CD4-positive, alpha-beta T cell treated with Interferon gamma for 1 hour (primary cell): ENCODE data around the gene TEN1.

Experiments
- DNase-seq: peaks from one replicate; pipeline ENCODE4 v3.0.0-alpha.2; 2020

TEN1 gene

GRCh38 chr17:76008208-76008607 is 29.2 kb downstream of the TEN1 start:
- no peak for DNase-seq

DNA sequence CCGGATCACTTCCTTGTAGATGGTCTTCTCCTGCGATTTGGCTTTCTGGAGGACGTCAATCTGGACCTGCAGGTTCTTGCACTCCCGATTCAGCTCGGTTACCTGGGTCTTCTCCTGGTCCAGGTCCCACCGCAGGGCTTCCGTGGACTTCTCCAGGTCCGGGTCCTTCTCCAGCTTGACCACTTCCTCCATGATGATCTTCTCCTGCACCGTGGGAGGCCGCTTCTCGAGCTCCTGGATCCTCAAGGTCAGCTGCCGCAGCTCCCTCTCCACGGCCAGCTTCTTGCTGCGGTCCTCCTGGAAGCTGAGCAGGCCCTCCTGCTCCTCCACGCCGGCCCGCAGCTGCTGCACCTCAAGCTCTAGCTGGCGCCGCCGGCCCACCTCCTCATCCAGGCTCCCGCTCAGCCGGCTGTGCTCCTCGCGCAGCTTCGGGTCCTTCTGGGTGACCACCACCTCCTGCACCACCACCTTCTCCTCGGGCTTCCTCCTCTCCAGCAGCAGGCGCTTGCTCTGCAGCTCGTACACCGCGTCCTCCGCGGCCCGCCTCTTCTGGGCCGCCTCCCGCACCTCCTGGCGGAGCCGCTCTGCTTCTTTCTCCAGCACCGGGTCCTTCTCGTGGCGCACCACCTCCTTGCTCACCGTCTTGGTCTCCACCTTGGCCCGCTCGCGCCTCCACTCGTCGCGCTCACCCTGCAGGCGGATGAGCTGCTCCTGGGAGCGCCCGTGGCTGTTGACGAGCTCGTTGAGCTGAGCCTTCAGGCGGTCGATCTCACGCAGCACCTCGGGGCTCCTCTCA is 29.8 kb downstream of the TEN1 start:
- DNase-seq, result no peak

DNA sequence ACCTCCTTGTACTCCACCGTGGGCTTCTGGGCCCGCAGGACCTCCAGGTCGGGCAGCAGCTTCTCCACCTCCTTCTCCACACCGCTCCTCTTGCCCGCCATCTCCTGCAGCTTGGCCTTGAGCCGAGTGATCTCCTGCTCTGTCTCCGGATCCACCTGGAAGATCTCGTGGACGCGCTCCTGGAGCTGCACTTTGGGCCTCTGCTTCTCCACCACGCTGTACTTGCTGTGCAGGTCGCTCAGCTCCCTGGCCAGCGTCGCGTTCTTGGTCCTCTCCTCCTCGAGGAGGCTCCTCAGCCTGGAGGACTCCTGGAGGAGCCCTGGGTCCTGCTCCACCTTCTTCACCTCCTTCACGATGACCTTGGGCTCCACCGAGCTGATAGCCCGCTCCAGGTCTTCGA is 30.4 kb downstream of the TEN1 start:
- no peak for DNase-seq

- DNase-seq, result no peak
Measured at GRCh38 chr17:76009969-76010661, 31.1 kb downstream of the TEN1 start.

DNA sequence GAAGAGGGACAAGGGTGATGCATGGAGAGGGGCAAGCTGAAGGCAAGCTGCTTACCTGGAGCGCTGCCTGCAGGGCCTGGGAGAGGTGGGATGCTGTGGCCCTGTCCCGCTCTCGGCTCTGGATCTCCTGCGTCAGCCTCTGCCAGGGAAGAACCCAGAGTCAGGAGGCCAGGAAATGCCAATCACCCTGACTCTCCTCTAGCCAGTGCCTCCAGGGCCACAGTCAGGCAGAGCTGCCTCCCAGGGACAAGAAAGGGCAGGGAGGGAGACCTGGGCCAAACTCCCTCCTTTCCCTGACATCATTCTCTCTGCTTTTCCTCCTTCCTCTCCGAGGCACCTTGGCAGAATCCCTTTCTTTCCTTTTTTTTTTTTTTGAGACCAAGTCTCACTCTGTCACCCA is 32.9 kb downstream of the TEN1 start:
- no peak for DNase-seq

- DNase-seq, result no peak
Measured at GRCh38 chr17:76013377-76013932, 34.4 kb downstream of the TEN1 start.

DNA sequence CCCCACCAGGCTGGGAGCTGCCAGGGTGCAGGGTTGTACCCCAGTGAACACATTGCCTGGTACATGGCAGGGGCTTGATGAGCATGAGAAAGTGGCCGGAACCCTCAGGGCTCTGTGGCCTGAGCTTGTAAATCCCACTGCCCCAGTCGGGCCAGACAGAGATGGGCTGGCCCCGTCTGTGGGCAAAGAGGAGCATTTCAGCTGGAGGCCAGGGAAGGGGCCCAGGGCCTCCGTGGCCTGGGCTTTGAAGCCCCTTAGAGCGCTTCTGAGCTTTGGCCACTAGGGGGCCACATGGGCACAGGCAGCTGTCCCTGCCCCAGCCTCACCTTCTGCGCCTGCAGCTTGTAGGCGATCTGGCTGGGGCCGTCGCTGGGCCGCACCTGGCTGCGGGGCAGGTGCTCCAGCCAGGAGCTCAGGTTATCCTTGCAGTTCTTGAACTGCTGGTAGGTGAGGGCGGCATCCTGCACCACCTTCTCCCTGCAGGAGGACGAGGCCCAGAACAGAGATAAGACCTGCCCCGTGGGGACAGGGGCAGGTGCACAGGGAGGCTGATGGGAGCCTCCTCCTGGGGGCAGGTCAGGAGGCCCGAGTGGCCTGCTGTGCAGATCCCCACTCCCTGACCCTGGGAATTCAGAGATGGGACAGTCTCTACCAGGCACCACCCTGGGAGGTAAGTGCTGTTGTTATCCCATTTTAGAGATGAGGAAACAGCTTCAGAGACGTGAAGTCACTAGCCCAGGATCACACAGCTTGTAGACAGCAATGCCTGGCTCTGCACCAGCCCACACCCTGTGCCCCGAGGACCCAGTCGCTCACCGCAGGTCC is 35.3 kb downstream of the TEN1 start:
- peak; percentile 73 for DNase-seq

GRCh38 chr17:76014925-76015261 is 35.9 kb downstream of the TEN1 start:
- no peak for DNase-seq

DNA sequence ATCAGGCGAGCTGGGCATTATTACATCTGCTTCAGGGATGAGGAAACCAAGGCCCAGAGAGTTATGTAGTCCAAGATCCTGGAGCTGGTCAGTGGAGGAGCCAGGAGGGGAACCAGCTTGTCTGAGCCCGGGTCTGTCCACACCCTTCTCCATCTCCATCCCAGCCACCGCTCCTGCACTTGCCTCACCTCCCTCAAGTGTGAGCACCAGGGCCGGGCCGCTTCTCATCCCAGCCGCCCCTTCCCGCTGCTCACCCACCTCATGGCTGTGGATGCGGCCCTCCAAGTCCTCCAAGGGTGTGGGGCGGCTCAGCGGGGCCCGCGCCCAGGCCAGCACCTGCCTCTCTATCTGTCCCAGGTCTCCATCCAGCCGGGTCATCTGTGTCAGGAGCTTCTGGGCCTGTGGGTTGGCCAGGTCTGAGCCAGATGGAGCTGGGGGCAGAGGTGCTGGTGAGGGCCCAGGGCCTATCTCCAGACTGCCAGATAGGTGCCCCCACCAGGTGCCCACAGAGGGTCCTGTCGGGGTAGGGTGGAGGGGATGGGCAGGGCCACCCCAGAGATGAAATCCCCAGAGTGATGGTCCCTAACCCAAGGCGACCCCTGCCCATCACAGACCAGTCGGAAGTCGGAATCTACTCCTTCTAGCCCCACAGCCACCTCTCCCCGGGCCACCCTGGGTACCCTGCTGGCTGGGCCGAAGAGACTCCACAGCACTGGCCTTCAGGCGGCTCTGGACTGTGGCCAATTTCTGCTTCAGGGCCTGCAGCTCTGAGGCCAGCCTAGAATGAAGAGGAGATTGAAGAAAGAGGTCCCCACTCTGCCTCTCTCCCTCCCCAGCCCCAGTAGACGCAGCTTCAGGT is 38.7 kb downstream of the TEN1 start:
- no peak for DNase-seq

DNA sequence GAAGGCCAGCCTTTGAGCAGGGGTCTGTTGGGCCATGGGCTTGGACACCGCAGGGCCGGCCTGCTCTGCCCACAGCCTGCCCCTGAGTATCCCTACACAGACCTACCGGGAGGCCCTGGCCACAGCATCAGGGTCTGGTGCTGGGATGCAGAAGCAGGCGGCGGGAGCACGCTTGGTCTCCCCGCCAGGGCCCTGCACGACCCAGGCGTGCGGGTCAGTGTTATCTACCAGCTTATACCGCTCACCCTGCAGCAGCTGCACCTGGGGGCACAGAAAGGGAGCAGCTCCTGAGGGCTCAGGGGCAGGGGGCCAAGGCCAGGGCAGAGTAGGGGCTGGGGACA is 39.3 kb downstream of the TEN1 start:
- DNase-seq, result no peak

DNA sequence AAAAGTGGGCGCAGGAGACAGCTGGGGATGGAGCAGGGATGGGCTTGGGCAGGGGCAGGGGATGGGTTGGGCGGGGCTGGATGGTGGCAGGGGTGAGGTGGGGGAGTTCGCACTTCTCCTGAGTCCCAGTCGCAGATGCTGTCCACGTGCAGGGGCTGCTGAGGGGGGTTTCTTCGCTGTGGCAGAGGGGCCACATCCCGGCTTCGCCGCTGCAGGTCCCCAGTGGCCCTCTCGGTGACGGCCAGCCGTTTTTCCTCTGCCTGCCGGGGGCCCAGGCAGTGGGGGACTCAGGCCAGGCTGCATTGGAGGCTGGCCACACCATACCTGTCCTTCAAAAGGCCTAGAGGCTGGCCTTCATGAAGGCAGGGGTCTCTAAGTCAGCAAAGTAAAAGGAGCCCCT is 39.8 kb downstream of the TEN1 start:
- DNase-seq, result no peak

DNA sequence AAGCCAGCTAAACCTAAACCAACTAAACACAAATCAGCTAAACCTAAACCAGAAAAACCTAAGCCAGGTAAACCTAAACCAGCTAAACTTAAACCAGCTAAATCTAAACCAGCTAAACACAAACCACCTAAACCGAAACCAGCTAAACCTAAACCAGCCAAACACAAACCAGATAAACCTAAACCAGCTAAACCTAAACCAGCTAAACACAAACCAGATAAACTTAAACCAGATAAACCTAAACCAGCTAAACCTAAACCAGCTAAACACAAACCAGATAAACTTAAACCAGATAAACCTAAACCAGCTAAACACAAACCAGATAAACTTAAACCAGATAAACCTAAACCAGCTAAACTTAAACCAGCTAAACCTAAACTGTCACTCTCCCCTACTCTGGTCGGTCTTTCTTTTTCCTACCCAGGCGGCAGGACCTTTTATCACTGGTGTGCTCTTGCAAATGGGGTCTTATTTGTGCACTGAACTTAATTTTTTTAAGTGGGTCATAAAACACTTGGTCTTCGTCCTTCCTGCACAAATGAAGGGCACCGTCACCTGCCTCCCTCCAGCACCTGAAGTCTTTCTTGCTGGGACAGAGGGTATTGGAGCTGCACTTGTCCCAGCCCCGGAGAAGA is 40.9 kb downstream of the TEN1 start:
- no peak for DNase-seq

DNA sequence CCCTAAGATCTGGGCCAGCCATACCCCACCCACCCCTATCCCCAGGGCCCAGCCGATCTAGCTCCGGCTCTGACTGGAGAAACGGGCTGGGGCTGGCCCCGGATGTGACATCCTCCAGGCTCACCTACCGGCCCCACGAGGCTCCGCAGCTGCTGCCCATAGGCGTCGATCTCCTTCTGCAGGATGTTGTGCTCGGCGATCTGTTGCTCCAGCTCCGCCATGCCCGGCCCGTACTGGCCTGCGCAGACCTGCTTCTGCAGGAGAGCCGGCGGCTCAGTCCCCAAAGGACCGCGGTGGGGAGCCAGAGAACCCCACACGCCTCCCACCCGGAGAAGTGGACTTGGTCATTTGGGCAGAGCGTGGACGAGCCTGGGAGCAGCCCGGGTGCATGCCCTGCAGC is 43.2 kb downstream of the TEN1 start:
- DNase-seq, result no peak

GRCh38 chr17:76022973-76023899 is 44.2 kb downstream of the TEN1 start:
- DNase-seq, result no peak

GRCh38 chr17:76023900-76024237 is 44.8 kb downstream of the TEN1 start:
- no peak for DNase-seq

GRCh38 chr17:76024353-76024752 is 45.3 kb downstream of the TEN1 start:
- no peak for DNase-seq

DNA sequence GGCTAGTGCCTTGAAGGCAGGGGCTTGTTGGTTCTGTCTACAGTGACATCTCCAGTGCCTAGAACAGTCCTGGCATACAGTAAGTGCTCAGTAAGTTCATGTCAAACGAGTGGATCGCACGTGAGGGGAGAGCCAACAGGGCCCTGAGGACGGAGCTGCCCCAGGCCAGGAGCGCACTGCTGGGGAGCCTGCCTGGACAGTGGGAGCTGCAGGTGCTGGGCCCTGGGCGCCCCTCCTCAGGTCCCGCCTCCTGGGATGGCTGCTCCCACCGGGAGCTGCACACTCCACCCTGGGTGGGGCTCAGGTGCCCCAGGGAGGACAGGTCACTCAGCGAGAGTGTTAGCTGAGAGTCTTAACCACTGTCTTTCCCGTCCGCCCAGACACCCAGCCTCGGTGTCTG is 46.3 kb downstream of the TEN1 start:
- no peak for DNase-seq

- no peak for DNase-seq
Measured at GRCh38 chr17:76026714-76027158, 47.7 kb downstream of the TEN1 start.

DNA sequence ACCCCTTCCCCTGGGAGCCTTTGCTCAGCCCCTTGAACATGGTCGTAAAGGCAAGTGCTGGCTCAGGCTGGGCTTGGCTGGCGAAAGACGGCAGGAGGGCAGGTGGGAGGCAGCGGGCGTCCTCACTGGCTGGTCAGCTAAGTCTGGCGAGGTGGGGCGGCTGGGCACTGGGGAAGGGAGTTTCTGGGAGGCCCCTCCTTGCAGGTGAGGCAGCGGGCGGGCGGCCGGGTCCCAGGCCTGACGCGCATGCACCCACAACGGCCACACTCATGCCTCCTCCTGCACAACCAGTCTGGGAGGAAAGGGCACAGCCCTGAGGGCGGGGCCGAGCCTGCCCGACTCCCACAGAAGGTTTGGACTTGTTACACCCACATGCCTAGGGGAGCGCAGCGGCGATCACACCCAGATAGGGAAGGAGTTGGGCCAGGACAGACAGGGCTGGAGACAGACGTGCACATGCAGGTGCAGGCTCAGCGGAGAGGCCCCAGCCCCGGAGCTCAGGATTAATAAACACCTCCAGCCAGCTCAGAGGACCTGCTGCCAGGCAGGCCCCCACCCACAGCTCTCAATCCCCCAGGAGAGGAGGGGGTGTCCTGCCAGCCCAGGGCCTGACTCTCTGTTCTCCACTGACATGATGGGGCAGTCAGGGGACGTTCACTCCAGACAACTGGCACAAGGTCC is 48.3 kb downstream of the TEN1 start, which contains the start of gene EVPL:
Gene EVPL (minus strand): TSS at position 148 of the 681 bp plus-strand sequence. CDS start 108 bp downstream, at position 40.
- no peak for DNase-seq

DNA sequence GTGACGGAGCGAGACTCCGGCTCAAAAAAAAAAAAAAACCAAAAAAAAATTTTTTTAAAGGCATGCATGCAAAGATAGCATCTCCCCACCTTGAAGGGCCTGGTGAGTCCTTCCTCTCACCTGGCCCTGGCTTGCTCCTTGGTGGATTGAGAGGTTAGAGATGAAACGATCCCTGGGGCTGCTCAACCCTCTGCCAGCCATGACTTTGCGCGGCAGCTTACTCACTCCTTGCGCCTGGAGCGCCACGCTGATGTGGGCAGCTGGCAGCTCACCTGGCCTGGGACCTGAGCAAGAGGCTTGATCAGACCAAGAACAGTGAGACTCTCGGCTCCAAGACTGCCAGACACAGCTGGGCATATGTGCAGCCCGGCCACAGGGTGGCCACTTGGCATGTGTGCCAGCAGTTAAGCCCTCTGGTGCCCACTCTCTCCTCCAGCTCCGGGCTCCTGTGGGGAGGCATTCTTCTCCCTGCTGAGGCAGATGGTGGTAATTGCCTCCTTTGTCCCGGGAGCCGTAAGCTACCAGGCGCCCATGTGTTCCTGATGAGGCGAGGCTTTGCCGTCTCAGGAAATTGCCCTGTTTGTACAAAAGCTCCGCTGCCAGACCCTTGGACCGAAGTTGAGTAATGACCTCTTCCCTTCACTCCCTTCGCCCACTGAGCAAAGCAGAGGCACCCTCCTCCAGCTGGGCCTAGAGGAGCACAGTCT is 53.2 kb downstream of the TEN1 start:
- no peak for DNase-seq
